ENCODE data around the gene AGBL1.
"Not testable (repeated sequence)": the region's sequence is repeated elsewhere in the genome, so short reads cannot be mapped to it uniquely, and the experiment has no call there.

AGBL1 gene

GRCh38 chr15:86408261-86408660, 328.6 kb downstream of the AGBL1 start:
- Histone ChIP-seq H3K36me3 (ENCODE audit: insufficient read depth, low read length) (no peaks in the 10 kb centered on the region), H3K4me1 (ENCODE audit: insufficient read depth, low read length) (peaks cover 7% of the 10 kb centered on the region; the same call in 1 of the 2 replicates), H3K4me3 (ENCODE audit: low read length) (no peak overlapping the region), H3K9me3 (ENCODE audit: insufficient read depth, low read depth, low read length) (no peaks in the 10 kb centered on the region), H3K27me3 (ENCODE audit: insufficient read depth, low read length) (no peaks in the 10 kb centered on the region), H3K27ac (ENCODE audit: low read depth, low read length) (no peak overlapping the region), H3K9ac (ENCODE audit: low read depth, low read length) (no peak overlapping the region)
- whole genome bisulfite sequencing: 95% methylated on average over 3 of the region's 3 CpGs

GRCh38 chr15:86411916-86412315, 332.2 kb downstream of the AGBL1 start:
- Histone ChIP-seq H3K4me1 (ENCODE audit: insufficient read depth, low read length) (no peaks in the 10 kb centered on the region), H3K9ac (ENCODE audit: low read depth, low read length) (no peak overlapping the region), H3K27me3 (ENCODE audit: insufficient read depth, low read length) (no peaks in the 10 kb centered on the region), H3K4me3 (ENCODE audit: low read length) (no peak overlapping the region), H3K27ac (ENCODE audit: low read depth, low read length) (no peak overlapping the region), H3K9me3 (ENCODE audit: insufficient read depth, low read depth, low read length) (no peaks in the 10 kb centered on the region), H3K36me3 (ENCODE audit: insufficient read depth, low read length) (no peaks in the 10 kb centered on the region)
- WGBS: 94% methylated on average over 2 of the region's 2 CpGs

- Histone ChIP-seq H3K4me3 (ENCODE audit: low read length) (no peak overlapping the region), H3K4me1 (ENCODE audit: insufficient read depth, low read length) (no peaks in the 10 kb centered on the region), H3K9ac (ENCODE audit: low read depth, low read length) (no peak overlapping the region), H3K27me3 (ENCODE audit: insufficient read depth, low read length) (no peaks in the 10 kb centered on the region), H3K9me3 (ENCODE audit: insufficient read depth, low read depth, low read length) (no peaks in the 10 kb centered on the region), H3K27ac (ENCODE audit: low read depth, low read length) (no peak overlapping the region), H3K36me3 (ENCODE audit: insufficient read depth, low read length) (no peaks in the 10 kb centered on the region)
- WGBS: no CpG with 5 or more reads among the region's 1 CpG
These were observed 333.5 kb downstream of the AGBL1 start for GRCh38 chr15:86413191-86413590.

GRCh38 chr15:86425746-86426145, 346.1 kb downstream of the AGBL1 start:
- no peak overlapping the region for H3K4me3 ChIP-seq (ENCODE audit: low read length)

GRCh38 chr15:86432861-86433260, 353.2 kb downstream of the AGBL1 start:
- H3K4me3 ChIP-seq (ENCODE audit: low read length): no peak overlapping the region
- no peaks in the 10 kb centered on the region for H3K9me3 ChIP-seq (ENCODE audit: insufficient read depth, low read depth, low read length)
- no peaks in the 10 kb centered on the region for H3K4me1 ChIP-seq (ENCODE audit: insufficient read depth, low read length)
- H3K36me3 ChIP-seq (ENCODE audit: insufficient read depth, low read length): no peaks in the 10 kb centered on the region
- H3K27ac ChIP-seq (ENCODE audit: low read depth, low read length): no peak overlapping the region
- H3K27me3 ChIP-seq (ENCODE audit: insufficient read depth, low read length): no peaks in the 10 kb centered on the region
- WGBS: 89% methylated on average over 2 of the region's 2 CpGs
- H3K9ac ChIP-seq (ENCODE audit: low read depth, low read length): no peak overlapping the region

More at GRCh38 chr15:86425746-86426145, 346.1 kb downstream of the AGBL1 start:
- Histone ChIP-seq H3K36me3 (ENCODE audit: insufficient read depth, low read length) (no peaks in the 10 kb centered on the region), H3K27me3 (ENCODE audit: insufficient read depth, low read length) (no peaks in the 10 kb centered on the region), H3K9ac (ENCODE audit: low read depth, low read length) (no peak overlapping the region), H3K4me1 (ENCODE audit: insufficient read depth, low read length) (no peaks in the 10 kb centered on the region), H3K27ac (ENCODE audit: low read depth, low read length) (no peak overlapping the region), H3K9me3 (ENCODE audit: insufficient read depth, low read depth, low read length) (no peaks in the 10 kb centered on the region)
- no CpG with 5 or more reads among the region's 3 CpGs for WGBS

- Histone ChIP-seq H3K4me3 (ENCODE audit: low read length) (no peak overlapping the region), H3K9me3 (ENCODE audit: insufficient read depth, low read depth, low read length) (no peaks in the 10 kb centered on the region), H3K4me1 (ENCODE audit: insufficient read depth, low read length) (no peaks in the 10 kb centered on the region), H3K36me3 (ENCODE audit: insufficient read depth, low read length) (no peaks in the 10 kb centered on the region), H3K9ac (ENCODE audit: low read depth, low read length) (no peak overlapping the region), H3K27me3 (ENCODE audit: insufficient read depth, low read length) (no peaks in the 10 kb centered on the region), H3K27ac (ENCODE audit: low read depth, low read length) (no peak overlapping the region)
- WGBS: 93% methylated on average over 4 of the region's 4 CpGs
These were observed 354.3 kb downstream of the AGBL1 start for GRCh38 chr15:86433983-86434382.

- WGBS: 83% methylated on average over 3 of the region's 4 CpGs
- Histone ChIP-seq H3K4me1 (ENCODE audit: insufficient read depth, low read length) (no peaks in the 10 kb centered on the region), H3K27me3 (ENCODE audit: insufficient read depth, low read length) (no peaks in the 10 kb centered on the region), H3K9me3 (ENCODE audit: insufficient read depth, low read depth, low read length) (no peaks in the 10 kb centered on the region), H3K27ac (ENCODE audit: low read depth, low read length) (no peak overlapping the region), H3K4me3 (ENCODE audit: low read length) (no peak overlapping the region), H3K36me3 (ENCODE audit: insufficient read depth, low read length) (no peaks in the 10 kb centered on the region), H3K9ac (ENCODE audit: low read depth, low read length) (no peak overlapping the region)
These were observed 359.9 kb downstream of the AGBL1 start for GRCh38 chr15:86439614-86440013.

GRCh38 chr15:86444527-86444926, 364.9 kb downstream of the AGBL1 start:
- H3K27ac ChIP-seq (ENCODE audit: low read depth, low read length): no peak overlapping the region
- no peaks in the 10 kb centered on the region for H3K36me3 ChIP-seq (ENCODE audit: insufficient read depth, low read length)
- H3K4me3 ChIP-seq (ENCODE audit: low read length): no peak overlapping the region
- H3K9ac ChIP-seq (ENCODE audit: low read depth, low read length): no peak overlapping the region
- H3K9me3 ChIP-seq (ENCODE audit: insufficient read depth, low read depth, low read length): no peaks in the 10 kb centered on the region
- no peaks in the 10 kb centered on the region for H3K27me3 ChIP-seq (ENCODE audit: insufficient read depth, low read length)
- 33% methylated on average over 1 of the region's 2 CpGs for WGBS
- no peaks in the 10 kb centered on the region for H3K4me1 ChIP-seq (ENCODE audit: insufficient read depth, low read length)

GRCh38 chr15:86445579-86446252, 366.0 kb downstream of the AGBL1 start:
- Histone ChIP-seq H3K4me1 (ENCODE audit: insufficient read depth, low read length) (no peaks in the 10 kb centered on the region), H3K36me3 (ENCODE audit: insufficient read depth, low read length) (no peaks in the 10 kb centered on the region), H3K4me3 (ENCODE audit: low read length) (no peak overlapping the region), H3K27ac (ENCODE audit: low read depth, low read length) (no peak overlapping the region), H3K9me3 (ENCODE audit: insufficient read depth, low read depth, low read length) (no peaks in the 10 kb centered on the region), H3K9ac (ENCODE audit: low read depth, low read length) (no peak overlapping the region), H3K27me3 (ENCODE audit: insufficient read depth, low read length) (no peaks in the 10 kb centered on the region)
- WGBS: 93% methylated on average over 6 of the region's 6 CpGs

GRCh38 chr15:86446253-86446640, 366.6 kb downstream of the AGBL1 start:
- no peaks in the 10 kb centered on the region for H3K4me1 ChIP-seq (ENCODE audit: insufficient read depth, low read length)
- H3K9me3 ChIP-seq (ENCODE audit: insufficient read depth, low read depth, low read length): no peaks in the 10 kb centered on the region
- 96% methylated on average over 2 of the region's 2 CpGs for WGBS
- no peak overlapping the region for H3K4me3 ChIP-seq (ENCODE audit: low read length)
- H3K27me3 ChIP-seq (ENCODE audit: insufficient read depth, low read length): no peaks in the 10 kb centered on the region
- H3K36me3 ChIP-seq (ENCODE audit: insufficient read depth, low read length): no peaks in the 10 kb centered on the region
- H3K9ac ChIP-seq (ENCODE audit: low read depth, low read length): no peak overlapping the region
- H3K27ac ChIP-seq (ENCODE audit: low read depth, low read length): no peak overlapping the region

- H3K9me3 ChIP-seq (ENCODE audit: insufficient read depth, low read depth, low read length): peaks cover 27% of the 10 kb centered on the region
- H3K27me3 ChIP-seq (ENCODE audit: insufficient read depth, low read length); H3K36me3 ChIP-seq (ENCODE audit: insufficient read depth, low read length); H3K27ac ChIP-seq (ENCODE audit: low read depth, low read length); H3K4me3 ChIP-seq (ENCODE audit: low read length); H3K4me1 ChIP-seq (ENCODE audit: insufficient read depth, low read length); H3K9ac ChIP-seq (ENCODE audit: low read depth, low read length): not testable (repeated sequence)
- WGBS: 94% methylated on average over 8 of the region's 8 CpGs
These were observed 385.9 kb downstream of the AGBL1 start for GRCh38 chr15:86465470-86466039.

- Histone ChIP-seq H3K27ac (ENCODE audit: low read depth, low read length) (no peak overlapping the region), H3K4me1 (ENCODE audit: insufficient read depth, low read length) (no peaks in the 10 kb centered on the region), H3K9me3 (ENCODE audit: insufficient read depth, low read depth, low read length) (no peaks in the 10 kb centered on the region), H3K36me3 (ENCODE audit: insufficient read depth, low read length) (no peaks in the 10 kb centered on the region), H3K9ac (ENCODE audit: low read depth, low read length) (no peak overlapping the region), H3K4me3 (ENCODE audit: low read length) (no peak overlapping the region), H3K27me3 (ENCODE audit: insufficient read depth, low read length) (no peaks in the 10 kb centered on the region)
- 94% methylated on average over 2 of the region's 2 CpGs for WGBS
These were observed 402.0 kb downstream of the AGBL1 start for GRCh38 chr15:86481720-86482119.
